ENCODE results near the gene LCA5L.
"Not testable (repeated sequence)": the region's sequence is repeated elsewhere in the genome, so short reads cannot be mapped to it uniquely, and the experiment has no call there.

Gene LCA5L

DNA sequence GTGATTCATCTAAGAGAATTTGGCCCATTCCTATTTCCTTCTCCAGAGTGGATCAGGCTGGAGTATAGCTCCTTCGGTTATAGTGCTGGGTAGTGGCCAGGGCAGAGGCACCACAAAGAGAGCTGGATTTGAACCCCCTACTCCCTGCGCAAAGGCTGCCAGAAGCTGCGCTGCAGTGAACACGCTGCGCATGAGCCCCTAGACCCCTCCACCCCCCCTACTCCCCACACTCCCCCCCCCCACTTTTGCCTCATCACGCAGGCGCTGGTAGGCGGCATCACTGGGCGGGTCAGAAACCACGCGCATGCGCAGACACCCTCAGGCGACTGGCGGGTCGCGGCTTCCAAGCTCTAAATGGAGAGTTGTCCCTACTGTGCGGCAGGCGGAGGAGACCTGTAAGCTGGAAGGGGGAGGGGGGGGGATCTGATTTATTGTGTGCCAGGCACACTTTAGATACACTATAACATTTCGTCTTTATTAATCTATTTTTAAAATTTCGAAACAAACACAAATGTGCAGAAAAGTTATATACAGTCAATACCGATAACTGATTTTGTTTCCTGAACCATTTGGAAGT is 58.0 kb downstream of the LCA5L start:
- peak overlapping the region in 1 of 2 experiments; percentile 79 for H3K27ac ChIP-seq (ENCODE audit: insufficient read depth in 1 of 2, low read depth in 1 of 2, low read length in 2 of 2, poor library complexity in 1 of 2, severe bottlenecking in 2 of 2)
- H3K27me3 ChIP-seq (replicated peaks in 2 of 5; ENCODE audit: control insufficient read depth in 4 of 5, insufficient read depth in 5 of 5, low read length in 4 of 5): no peaks in the 10 kb centered on the region
- peak overlapping the region in 6 of 7 experiments; percentile 49 to 82 (median 67) for H3K4me3 ChIP-seq (ENCODE audit: control insufficient read depth in 1 of 7, extremely low read depth in 1 of 7, insufficient read depth in 4 of 7, low read depth in 2 of 7, low read length in 6 of 7)
- H3K36me3 ChIP-seq (ENCODE audit: control insufficient read depth in 4 of 4, insufficient read depth in 4 of 4, low read length in 3 of 4): peaks cover 2 to 24% (median 12%) of the 10 kb centered on the region in 4 experiments
- no peaks in the 10 kb centered on the region for H3K9me3 ChIP-seq (ENCODE audit: control extremely low read depth in 1 of 5, control insufficient read depth in 4 of 5, insufficient read depth in 2 of 5, low read depth in 1 of 5, low read length in 4 of 5)
- CTCF ChIA-PET: interaction anchor here (0.6 to 4.7 kb wide), 11 partner anchors 12 to 87 kb away, joined by 3 to 52 read pairs (median 4); partner anchors contain the start of gene BRWD1
- POLR2A ChIA-PET: interaction anchor here (0.6 to 1.8 kb wide), 6 partner anchors 14 to 85 kb away, joined by 3 to 9 read pairs (median 3); partner anchors contain the start of gene HMGN1
- H3K4me1 ChIP-seq (ENCODE audit: control extremely low read depth in 1 of 4, control insufficient read depth in 4 of 4, insufficient read depth in 4 of 4, low read length in 3 of 4): peaks cover 3 to 37% (median 30%) of the 10 kb centered on the region in 4 experiments
- 0% methylated on average over 2 of the region's 21 CpGs for WGBS (ENCODE audit: insufficient coverage)
- DNase-seq: peak; percentile 90 to 95 (median 92)

GRCh38 chr21:39386899-39387298 is 58.7 kb downstream of the LCA5L start:
- CTCF ChIA-PET: interaction anchor here (0.9 to 4.7 kb wide), 9 partner anchors 12 to 73 kb away, joined by 3 to 52 read pairs (median 8); partner anchors contain the start of gene BRWD1

GRCh38 chr21:39386194-39386593 is 59.4 kb downstream of the LCA5L start:
- H3K4me3 ChIP-seq (ENCODE audit: control insufficient read depth in 1 of 7, extremely low read depth in 1 of 7, insufficient read depth in 4 of 7, low read depth in 2 of 7, low read length in 6 of 7): peak overlapping the region in 6 of 7 experiments; percentile 11 to 68 (median 40)
- ChIA-PET POLR2A (interaction anchor here (1.5 kb wide), 1 partner anchor 24 kb away, joined by 3 read pairs; no protein-coding TSS in a partner anchor), CTCF (interaction anchor here (0.6 to 4.7 kb wide), 7 partner anchors 11 to 74 kb away, joined by 3 to 52 read pairs (median 5); no protein-coding TSS in a partner anchor)
- H3K9me3 ChIP-seq (ENCODE audit: control extremely low read depth in 1 of 5, control insufficient read depth in 4 of 5, insufficient read depth in 2 of 5, low read depth in 1 of 5, low read length in 4 of 5): no peaks in the 10 kb centered on the region
- WGBS (ENCODE audit: insufficient coverage): 78% methylated on average over 11 of the region's 13 CpGs
- peaks cover 0 to 13% (median 2%) of the 10 kb centered on the region in 4 experiments for H3K36me3 ChIP-seq (ENCODE audit: control insufficient read depth in 4 of 4, insufficient read depth in 4 of 4, low read length in 3 of 4)
- H3K4me1 ChIP-seq (ENCODE audit: control extremely low read depth in 1 of 4, control insufficient read depth in 4 of 4, insufficient read depth in 4 of 4, low read length in 3 of 4): peaks cover 7 to 39% (median 33%) of the 10 kb centered on the region in 4 experiments
- peak overlapping the region in 1 of 2 experiments; percentile 25 for H3K27ac ChIP-seq (ENCODE audit: insufficient read depth in 1 of 2, low read depth in 1 of 2, low read length in 2 of 2, poor library complexity in 1 of 2, severe bottlenecking in 2 of 2)
- no peaks in the 10 kb centered on the region for H3K27me3 ChIP-seq (replicated peaks in 2 of 5; ENCODE audit: control insufficient read depth in 4 of 5, insufficient read depth in 5 of 5, low read length in 4 of 5)
- DNase-seq: peak in 2 of 3 donors; percentile 15 to 35

More at GRCh38 chr21:39386899-39387298, 58.7 kb downstream of the LCA5L start:
- Histone ChIP-seq H3K36me3 (ENCODE audit: control insufficient read depth in 4 of 4, insufficient read depth in 4 of 4, low read length in 3 of 4) (peaks cover 2 to 18% (median 5%) of the 10 kb centered on the region in 4 experiments), H3K27me3 (replicated peaks in 2 of 5; ENCODE audit: control insufficient read depth in 4 of 5, insufficient read depth in 5 of 5, low read length in 4 of 5) (no peaks in the 10 kb centered on the region), H3K4me1 (ENCODE audit: control extremely low read depth in 1 of 4, control insufficient read depth in 4 of 4, insufficient read depth in 4 of 4, low read length in 3 of 4) (peaks cover 3 to 37% (median 30%) of the 10 kb centered on the region in 4 experiments), H3K9me3 (ENCODE audit: control extremely low read depth in 1 of 5, control insufficient read depth in 4 of 5, insufficient read depth in 2 of 5, low read depth in 1 of 5, low read length in 4 of 5) (no peaks in the 10 kb centered on the region), H3K27ac (ENCODE audit: insufficient read depth in 1 of 2, low read depth in 1 of 2, low read length in 2 of 2, poor library complexity in 1 of 2, severe bottlenecking in 2 of 2) (peak overlapping the region in 1 of 2 experiments; percentile 79), H3K4me3 (ENCODE audit: control insufficient read depth in 1 of 7, extremely low read depth in 1 of 7, insufficient read depth in 4 of 7, low read depth in 2 of 7, low read length in 6 of 7) (peak overlapping the region in 2 of 7 experiments; percentile 73 to 79)
- 100% methylated on average over 2 of the region's 11 CpGs for WGBS (ENCODE audit: insufficient coverage)
- DNase-seq: no peak
- POLR2A ChIA-PET: interaction anchor here (1.5 to 1.8 kb wide), 2 partner anchors 13 to 25 kb away, joined by 3 read pairs; no protein-coding TSS in a partner anchor

GRCh38 chr21:39385299-39386145 is 60.1 kb downstream of the LCA5L start:
- CTCF ChIA-PET: interaction anchor here (0.6 to 4.7 kb wide), 7 partner anchors 10 to 73 kb away, joined by 3 to 52 read pairs (median 4); no protein-coding TSS in a partner anchor
- Histone ChIP-seq H3K27ac (ENCODE audit: insufficient read depth in 1 of 2, low read depth in 1 of 2, low read length in 2 of 2, poor library complexity in 1 of 2, severe bottlenecking in 2 of 2) (no peak overlapping the region), H3K4me1 (ENCODE audit: control extremely low read depth in 1 of 4, control insufficient read depth in 4 of 4, insufficient read depth in 4 of 4, low read length in 3 of 4) (peaks cover 9 to 46% (median 38%) of the 10 kb centered on the region in 4 experiments), H3K36me3 (ENCODE audit: control insufficient read depth in 4 of 4, insufficient read depth in 4 of 4, low read length in 3 of 4) (peaks cover 0 to 8% (median 0%) of the 10 kb centered on the region in 4 experiments), H3K9me3 (ENCODE audit: control extremely low read depth in 1 of 5, control insufficient read depth in 4 of 5, insufficient read depth in 2 of 5, low read depth in 1 of 5, low read length in 4 of 5) (no peaks in the 10 kb centered on the region), H3K4me3 (ENCODE audit: control insufficient read depth in 1 of 7, extremely low read depth in 1 of 7, insufficient read depth in 4 of 7, low read depth in 2 of 7, low read length in 6 of 7) (peak overlapping the region in 6 of 7 experiments; percentile 11 to 68 (median 40)), H3K27me3 (replicated peaks in 2 of 5; ENCODE audit: control insufficient read depth in 4 of 5, insufficient read depth in 5 of 5, low read length in 4 of 5) (no peaks in the 10 kb centered on the region)
- DNase-seq: peak; percentile 66 to 87 (median 81)
- 75% methylated on average over 50 of the region's 50 CpGs for WGBS (ENCODE audit: insufficient coverage)
- POLR2A ChIA-PET: interaction anchor here (1.0 to 1.5 kb wide), 2 partner anchors 23 to 36 kb away, joined by 3 read pairs; no protein-coding TSS in a partner anchor

DNA sequence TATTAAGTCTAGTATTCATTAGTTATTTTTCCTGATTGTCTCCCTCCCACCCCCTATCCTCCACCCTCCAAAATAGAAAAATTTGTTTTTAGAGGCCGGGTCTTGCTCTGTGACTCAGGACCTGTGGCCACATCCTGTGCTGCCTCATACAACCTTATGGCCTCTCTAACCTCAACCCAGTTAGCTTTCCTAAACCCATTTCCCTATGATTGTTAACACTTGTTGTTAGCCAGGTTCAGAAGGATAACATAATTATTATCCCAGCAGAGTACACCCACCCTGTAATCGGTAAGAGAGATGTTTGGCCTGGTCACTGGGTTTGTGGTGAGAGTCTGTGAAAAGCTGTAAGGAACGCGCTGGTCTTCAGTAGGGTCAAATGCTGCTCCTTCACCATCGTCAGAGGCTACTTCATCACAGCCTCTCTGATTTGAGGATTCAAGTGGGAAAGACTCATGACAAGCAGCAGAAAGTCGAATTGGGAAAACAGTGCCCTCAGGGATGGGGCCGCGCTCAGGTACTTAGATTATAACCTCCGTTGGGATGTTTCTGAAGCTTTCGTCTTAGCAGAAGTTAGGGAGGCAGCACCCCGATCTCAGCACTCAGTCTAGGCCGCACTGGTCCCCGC is 60.8 kb downstream of the LCA5L start:
- POLR2A ChIA-PET: interaction anchor here (1.0 kb wide), 1 partner anchor 35 kb away, joined by 3 read pairs; no protein-coding TSS in a partner anchor
- Histone ChIP-seq H3K27me3 (replicated peaks in 2 of 5; ENCODE audit: control insufficient read depth in 4 of 5, insufficient read depth in 5 of 5, low read length in 4 of 5) (no peaks in the 10 kb centered on the region), H3K4me3 (ENCODE audit: control insufficient read depth in 1 of 7, extremely low read depth in 1 of 7, insufficient read depth in 4 of 7, low read depth in 2 of 7, low read length in 6 of 7) (no peak overlapping the region), H3K27ac (ENCODE audit: insufficient read depth in 1 of 2, low read depth in 1 of 2, low read length in 2 of 2, poor library complexity in 1 of 2, severe bottlenecking in 2 of 2) (no peak overlapping the region), H3K36me3 (ENCODE audit: control insufficient read depth in 4 of 4, insufficient read depth in 4 of 4, low read length in 3 of 4) (peaks cover 0 to 5% (median 0%) of the 10 kb centered on the region in 4 experiments), H3K9me3 (ENCODE audit: control extremely low read depth in 1 of 5, control insufficient read depth in 4 of 5, insufficient read depth in 2 of 5, low read depth in 1 of 5, low read length in 4 of 5) (no peaks in the 10 kb centered on the region), H3K4me1 (ENCODE audit: control extremely low read depth in 1 of 4, control insufficient read depth in 4 of 4, insufficient read depth in 4 of 4, low read length in 3 of 4) (peaks cover 9 to 50% (median 38%) of the 10 kb centered on the region in 4 experiments)
- peak in 2 of 3 donors; percentile 50 to 56 for DNase-seq
- CTCF ChIA-PET: interaction anchor here (0.8 to 4.7 kb wide), 4 partner anchors 10 to 24 kb away, joined by 3 to 52 read pairs (median 6); no protein-coding TSS in a partner anchor
- 89% methylated on average over 13 of the region's 13 CpGs for WGBS (ENCODE audit: insufficient coverage)

DNA sequence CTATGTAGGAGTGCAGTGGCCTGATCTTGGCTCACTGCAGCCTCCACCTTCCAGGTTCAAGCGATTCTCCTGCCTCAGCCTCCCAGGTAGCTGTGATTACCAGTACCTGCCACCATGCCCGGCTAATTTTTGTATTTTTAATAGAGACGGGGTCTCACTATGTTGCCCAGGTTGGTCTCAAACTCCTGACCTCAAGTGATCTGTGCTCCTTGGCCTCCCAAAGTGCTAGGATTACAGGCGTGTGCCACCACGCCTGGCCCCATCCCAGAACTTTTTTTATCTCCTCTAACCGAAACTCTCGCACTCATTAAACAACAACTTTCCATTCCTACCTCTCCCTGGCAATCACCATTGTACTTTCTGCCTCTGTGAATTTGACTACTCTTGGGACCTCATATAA is 63.5 kb downstream of the LCA5L start:
- POLR2A ChIA-PET; H3K27ac ChIP-seq (ENCODE audit: insufficient read depth in 1 of 2, low read depth in 1 of 2, low read length in 2 of 2, poor library complexity in 1 of 2, severe bottlenecking in 2 of 2); H3K27me3 ChIP-seq (replicated peaks in 2 of 5; ENCODE audit: control insufficient read depth in 4 of 5, insufficient read depth in 5 of 5, low read length in 4 of 5); DNase-seq; H3K4me3 ChIP-seq (ENCODE audit: control insufficient read depth in 1 of 7, extremely low read depth in 1 of 7, insufficient read depth in 4 of 7, low read depth in 2 of 7, low read length in 6 of 7); H3K9me3 ChIP-seq (ENCODE audit: control extremely low read depth in 1 of 5, control insufficient read depth in 4 of 5, insufficient read depth in 2 of 5, low read depth in 1 of 5, low read length in 4 of 5); H3K36me3 ChIP-seq (ENCODE audit: control insufficient read depth in 4 of 4, insufficient read depth in 4 of 4, low read length in 3 of 4): not testable (repeated sequence)
- peaks cover 9 to 38% (median 28%) of the 10 kb centered on the region in 4 experiments for H3K4me1 ChIP-seq (ENCODE audit: control extremely low read depth in 1 of 4, control insufficient read depth in 4 of 4, insufficient read depth in 4 of 4, low read length in 3 of 4)
- WGBS (ENCODE audit: insufficient coverage): 97% methylated on average over 6 of the region's 7 CpGs
- CTCF ChIA-PET: interaction anchor here (1.0 to 1.2 kb wide), 2 partner anchors 20 to 43 kb away, joined by 3 read pairs; no protein-coding TSS in a partner anchor
